Measurements from ENCODE around the gene GIMAP1. TPM values are rescaled to one million over a fixed set of nuclear protein-coding genes. Genes with fewer than 3 reads are reported as not detected.

The GIMAP1 gene
- total RNA-seq, 1 donor from 2014 or later, result 6.7 TPM

DNA sequence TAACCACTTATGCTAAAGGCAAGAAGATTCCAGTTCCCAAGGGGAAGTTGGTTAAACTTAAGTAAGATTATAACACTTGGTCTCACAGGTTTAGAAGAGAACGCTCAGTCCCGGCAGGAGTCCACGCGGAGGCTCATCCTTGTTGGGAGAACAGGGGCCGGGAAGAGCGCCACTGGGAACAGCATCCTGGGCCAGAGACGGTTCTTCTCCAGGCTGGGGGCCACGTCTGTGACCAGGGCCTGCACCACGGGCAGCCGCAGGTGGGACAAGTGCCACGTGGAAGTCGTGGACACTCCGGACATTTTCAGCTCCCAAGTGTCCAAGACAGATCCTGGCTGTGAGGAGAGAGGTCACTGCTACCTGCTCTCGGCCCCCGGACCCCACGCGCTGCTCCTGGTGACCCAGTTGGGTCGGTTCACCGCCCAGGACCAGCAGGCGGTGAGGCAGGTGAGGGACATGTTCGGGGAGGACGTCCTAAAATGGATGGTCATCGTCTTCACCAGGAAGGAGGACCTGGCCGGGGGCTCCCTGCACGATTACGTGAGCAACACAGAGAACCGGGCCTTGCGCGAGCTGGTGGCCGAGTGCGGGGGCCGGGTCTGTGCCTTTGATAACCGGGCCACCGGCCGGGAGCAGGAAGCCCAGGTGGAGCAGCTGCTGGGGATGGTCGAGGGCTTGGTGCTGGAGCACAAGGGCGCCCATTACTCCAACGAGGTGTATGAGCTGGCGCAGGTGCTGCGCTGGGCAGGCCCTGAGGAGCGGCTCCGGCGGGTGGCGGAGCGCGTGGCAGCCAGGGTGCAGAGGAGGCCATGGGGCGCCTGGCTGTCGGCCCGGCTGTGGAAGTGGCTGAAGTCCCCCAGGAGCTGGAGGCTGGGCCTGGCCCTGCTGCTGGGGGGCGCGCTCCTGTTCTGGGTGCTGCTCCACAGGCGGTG is 3.8 kb downstream of the GIMAP1 start:
- intact Hi-C loops (cut with micrococcal nuclease), result no loop called here
- DNase-seq (no peak), ATAC-seq (no peak)

DNA sequence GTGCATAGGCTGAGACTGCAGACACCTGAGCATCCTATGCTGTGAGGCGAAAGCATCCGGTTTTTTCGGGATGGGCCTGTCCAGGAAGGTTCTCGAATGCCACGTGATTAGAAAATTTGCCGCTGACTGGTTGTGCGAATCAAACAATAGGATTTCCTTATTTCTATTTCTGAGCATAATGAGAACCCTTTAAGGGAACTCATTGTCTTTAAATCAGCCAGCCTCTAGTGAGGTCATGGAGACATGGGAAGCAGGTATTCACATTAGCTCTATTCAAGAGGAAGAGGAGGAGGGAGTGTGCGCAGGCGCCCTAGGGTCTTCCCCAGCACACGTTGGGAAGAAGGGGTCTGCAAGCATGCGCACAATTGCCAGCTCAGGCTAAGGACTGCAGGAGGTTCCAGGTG is 5.6 kb downstream of the GIMAP1 start:
- no peak for DNase-seq
- peak; percentile 66 for ATAC-seq
- intact Hi-C loops (cut with micrococcal nuclease), result no loop called here

DNA sequence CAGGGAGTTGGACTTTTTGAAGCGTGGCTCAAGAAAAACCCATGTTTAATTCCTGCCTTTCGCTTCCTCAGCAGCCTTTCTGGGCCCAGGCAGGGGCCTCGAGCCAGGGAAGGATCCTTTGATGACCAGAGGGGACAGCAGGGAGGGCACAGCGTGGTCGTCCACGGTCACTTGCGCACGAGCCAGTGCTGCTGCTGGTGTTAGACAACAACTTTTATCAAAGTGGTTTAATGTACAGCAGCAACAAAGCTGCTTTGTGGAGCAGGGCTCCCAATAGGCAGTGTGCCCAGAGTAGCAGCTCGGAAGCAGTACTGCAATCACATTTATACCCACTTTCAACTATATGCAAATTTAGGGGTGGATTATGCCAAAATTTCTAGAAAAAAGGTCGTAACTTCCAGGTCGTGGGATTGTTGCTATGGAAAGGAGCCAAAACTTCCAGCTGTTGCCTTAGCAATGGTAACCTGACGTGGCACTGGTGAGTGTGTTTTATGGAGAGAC is 6.1 kb downstream of the GIMAP1 start:
- DNase-seq (no peak), ATAC-seq (no peak)
- intact Hi-C loops (cut with micrococcal nuclease), result no loop called here

DNA sequence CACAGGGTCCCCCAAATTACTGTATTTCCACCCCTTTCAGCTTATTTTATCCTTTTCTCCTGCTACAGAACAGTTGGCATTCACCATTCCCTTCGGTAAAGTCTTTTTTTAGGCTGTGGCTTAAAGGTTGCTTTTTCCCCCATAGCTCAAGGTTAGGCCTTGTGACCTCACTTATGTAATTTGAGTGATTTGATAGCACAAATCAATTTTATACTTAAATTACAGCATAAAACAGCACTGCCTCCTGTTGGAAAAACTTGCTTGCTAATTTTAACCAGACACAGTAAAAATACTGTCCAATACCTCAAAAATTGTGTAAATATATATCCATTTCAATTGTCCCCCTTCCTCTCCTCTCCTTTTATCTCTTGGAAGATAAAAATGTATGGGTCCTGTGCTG is 7.1 kb downstream of the GIMAP1 start:
- DNase-seq, result no peak
- no peak for ATAC-seq
- intact Hi-C loops (cut with micrococcal nuclease), result no loop called here

DNA sequence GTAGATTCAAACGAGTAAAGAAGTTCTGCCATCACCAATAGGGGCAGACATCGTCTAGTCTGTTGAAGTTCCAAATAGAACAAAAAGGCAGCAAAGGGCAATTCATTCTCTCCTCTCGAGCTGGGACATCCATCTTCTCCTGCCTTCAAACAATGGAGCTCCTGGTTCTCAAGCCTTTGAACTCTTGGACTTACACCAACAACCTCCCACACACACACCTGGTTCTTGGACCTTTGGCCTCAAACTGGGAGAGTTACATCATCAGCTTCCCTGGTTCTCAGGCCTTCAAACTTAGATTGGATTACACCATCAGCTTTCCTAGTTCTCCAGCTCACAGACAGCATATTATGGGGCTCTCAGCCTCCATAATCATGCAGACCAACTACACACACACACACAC is 11.0 kb downstream of the GIMAP1 start:
- ATAC-seq (no peak), DNase-seq (no peak)
- intact Hi-C loops (cut with micrococcal nuclease), result no loop called here

DNA sequence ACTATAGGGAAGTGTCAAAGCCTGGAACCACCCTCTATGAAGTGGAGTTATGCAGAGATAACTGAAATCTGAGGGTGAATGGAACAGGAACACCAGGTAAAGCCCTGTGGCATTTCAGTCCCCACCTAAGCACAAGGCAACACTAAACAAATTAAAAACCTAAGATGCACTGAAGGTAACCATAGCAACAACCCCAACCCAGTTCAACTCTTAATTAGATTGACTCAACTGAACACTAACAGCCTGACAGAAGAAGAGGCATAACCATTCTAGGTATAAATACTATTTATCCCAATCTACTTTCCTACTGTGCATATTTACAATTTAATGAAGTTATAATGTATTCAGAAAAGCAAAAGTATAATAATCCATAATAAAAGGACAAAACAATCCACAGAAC is 11.6 kb downstream of the GIMAP1 start:
- DNase-seq, result no peak
- intact Hi-C loops (cut with micrococcal nuclease), result no loop called here
- ATAC-seq, result no peak

DNA sequence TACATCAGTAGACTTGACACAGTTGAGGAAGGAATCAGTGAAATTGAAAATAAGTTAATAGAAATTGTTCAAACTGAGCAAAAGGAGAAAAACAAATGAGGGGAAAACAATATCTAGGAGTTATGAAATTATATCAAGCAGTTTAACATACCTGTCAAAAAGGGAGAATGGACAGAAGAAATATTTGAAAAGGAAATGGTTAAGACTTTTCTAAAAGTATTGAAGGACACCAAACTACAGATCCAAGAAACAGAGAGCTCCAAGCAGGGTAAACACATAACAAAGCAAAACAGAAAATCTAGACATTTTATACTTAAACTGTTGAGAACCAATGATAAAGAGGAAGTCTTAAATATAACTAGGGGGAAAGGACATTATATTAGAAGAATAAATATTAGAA is 12.2 kb downstream of the GIMAP1 start:
- DNase-seq (no peak), ATAC-seq (no peak)
- intact Hi-C loops (cut with micrococcal nuclease), result no loop called here

DNA sequence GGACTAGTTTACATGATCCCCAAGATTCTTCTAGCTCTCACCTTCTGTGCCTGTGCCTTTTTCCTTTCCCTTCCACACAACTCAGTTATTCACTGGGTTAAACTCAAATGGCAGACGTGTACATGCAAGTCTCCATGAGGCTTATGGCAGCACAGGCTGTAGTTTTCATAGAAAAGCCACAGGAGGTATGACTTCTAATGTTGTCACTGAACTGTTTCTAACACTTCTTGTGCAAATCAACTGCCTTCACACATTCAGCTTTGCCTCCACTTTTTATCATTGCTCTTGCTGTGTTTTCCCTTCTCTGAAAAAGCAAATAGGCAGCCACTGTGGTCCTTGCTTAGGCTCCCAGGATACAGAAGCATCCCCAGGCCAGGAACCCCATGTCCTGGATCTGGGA is 15.5 kb downstream of the GIMAP1 start:
- DNase-seq, result no peak
- intact Hi-C loops (cut with micrococcal nuclease), result loop anchor here (10.0 kb wide), 1 partner anchor 277 kb away; the partner anchor contains the start of gene GIMAP8
- no peak for ATAC-seq

DNA sequence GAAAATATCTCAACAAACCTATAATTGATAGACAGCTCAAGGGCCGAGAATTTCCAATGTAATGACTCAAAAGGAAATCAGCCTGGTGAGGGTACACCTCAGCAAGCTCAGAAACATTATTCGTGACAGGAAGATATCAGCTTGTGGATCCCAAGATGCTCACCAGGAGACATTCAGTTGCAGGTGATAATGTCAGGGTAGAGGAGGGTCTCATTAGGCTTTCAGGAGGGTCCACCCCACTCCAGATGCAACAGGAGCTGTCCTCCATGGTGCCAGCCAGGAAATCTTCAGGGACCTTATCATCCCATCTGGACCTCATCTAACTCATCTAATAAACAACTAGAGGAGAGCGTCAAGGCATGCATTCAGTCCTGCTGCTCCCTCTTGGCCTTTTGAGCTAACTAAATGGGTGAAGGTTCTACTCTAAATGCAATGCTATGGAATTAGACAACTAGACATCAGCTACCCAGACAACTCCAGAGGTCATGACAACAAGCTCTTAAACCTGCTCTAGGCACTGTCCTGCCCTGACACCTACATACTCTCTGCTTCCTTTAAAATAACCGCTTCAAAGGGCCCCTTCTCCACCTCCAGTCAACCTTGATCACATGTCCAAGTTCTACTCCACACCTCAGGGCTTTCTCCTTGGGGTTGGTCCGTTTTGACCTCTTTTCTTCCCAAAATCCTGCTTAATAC is 16.5 kb downstream of the GIMAP1 start:
- intact Hi-C loops (cut with micrococcal nuclease), result loop anchor here (10.0 kb wide), 1 partner anchor 278 kb away; the partner anchor contains the start of gene GIMAP8
- DNase-seq, result no peak
- ATAC-seq, result no peak

DNA sequence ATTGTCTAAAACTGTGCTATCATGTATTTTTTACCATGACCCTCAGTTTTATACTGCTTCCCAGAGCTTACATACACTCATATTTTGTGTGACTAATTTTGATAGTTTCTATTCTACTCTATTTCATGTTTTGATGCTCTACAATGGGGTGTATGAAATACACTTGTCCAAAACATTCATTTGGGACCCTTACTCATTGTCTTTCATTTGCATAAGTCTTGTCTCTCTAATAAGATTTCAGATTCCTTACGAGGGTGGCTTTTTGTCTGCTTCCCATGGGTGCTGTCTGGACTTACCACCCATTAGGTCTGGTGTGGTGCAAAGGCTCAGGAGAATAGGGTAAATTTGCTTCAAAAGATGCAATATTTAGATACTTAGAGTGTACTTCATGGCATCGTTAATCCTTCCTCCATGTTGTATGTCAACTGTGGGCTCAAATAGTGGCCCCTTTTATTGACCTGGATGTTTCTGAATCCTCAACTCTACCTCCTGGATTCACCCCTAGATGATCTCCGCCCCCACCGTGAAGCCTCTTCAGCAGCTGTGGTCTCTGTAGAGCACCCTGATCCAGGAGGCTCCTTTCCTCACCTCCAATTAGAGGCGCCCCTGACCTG is 17.2 kb downstream of the GIMAP1 start:
- DNase-seq, result no peak
- no peak for ATAC-seq
- intact Hi-C loops (cut with micrococcal nuclease), result loop anchor here (10.0 kb wide), 1 partner anchor 279 kb away; the partner anchor contains the start of gene GIMAP8

DNA sequence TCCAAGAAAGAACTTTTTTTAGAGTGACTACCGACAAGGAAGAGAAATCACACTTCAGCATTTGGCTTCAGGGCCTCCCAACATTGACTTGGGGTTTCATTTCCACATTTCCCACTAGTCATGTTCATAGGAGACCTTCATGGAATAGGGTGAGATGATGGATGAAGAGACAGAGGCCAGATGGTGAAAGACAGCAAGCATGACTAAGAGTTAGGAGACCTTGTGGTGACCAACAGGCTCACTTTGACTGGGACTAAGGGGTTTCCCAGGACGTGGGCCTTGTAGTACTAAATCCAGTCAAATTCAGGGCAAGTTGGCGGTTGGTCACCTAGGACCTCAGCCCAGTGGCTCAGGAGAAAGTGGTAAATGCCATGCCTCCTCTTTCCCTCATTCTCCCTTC is 17.8 kb downstream of the GIMAP1 start:
- no peak for DNase-seq
- intact Hi-C loops (cut with micrococcal nuclease), result loop anchor here (10.0 kb wide), 1 partner anchor 279 kb away; the partner anchor contains the start of gene GIMAP8
- ATAC-seq, result no peak

DNA sequence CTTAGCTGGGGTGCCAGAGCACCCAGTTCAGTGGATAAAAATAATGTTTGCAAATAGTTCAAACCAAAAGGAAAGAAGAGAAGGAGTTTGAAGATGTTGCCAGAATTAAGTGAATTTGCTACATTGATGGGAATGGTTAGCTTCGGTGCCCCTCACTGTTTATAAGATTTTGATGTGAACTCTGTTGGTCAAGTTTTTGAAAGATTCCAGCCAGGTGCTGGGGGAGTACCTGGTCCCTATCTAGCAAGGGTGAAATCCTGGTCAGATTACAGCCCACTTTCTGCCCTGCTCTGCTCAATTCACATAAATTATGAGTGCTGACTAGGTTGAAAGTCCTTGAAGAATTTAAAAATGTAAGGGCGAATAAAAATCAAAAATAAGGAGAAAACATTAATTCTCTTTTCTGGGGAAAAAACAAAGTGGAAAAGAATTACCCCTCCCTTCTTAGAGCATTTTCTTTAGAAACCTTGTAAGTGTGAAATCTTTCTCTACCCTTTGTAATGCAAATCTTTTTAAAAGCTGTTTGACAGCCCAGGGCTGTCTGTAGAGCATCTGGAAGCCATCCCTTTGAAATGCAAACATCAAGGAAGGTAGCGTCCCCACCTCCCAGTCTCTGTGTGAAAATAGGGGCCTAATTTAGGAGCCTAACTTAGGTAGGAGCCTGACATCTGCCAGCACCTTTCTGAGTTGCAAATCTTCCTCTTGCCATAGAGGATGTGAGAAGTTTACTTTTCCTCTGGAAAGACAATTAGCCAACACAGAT is 19.4 kb downstream of the GIMAP1 start:
- DNase-seq (no peak), ATAC-seq (no peak)
- intact Hi-C loops (cut with micrococcal nuclease), result loop anchor here (10.0 kb wide), 1 partner anchor 281 kb away; the partner anchor contains the start of gene GIMAP8

DNA sequence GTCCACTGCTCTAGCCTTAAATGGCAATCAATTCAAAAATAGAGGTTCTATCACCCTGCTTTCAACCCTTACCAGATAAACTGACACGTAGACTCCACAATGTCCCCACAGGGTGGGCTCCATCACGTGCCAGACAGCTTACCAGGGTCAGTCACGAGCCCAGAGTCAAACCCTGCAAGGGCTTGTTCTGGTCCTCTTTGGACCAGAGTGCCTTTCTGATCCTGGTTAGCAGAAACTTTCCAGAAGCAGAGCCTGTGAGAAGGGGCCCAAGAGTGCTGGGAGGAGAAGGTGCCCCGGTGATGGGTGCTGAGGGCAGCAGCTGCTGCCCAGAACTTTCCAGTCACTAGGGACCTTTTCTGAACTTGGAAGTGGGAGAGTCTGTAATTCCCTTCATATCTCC is 20.5 kb downstream of the GIMAP1 start:
- DNase-seq, result no peak
- ATAC-seq, result no peak
- intact Hi-C loops (cut with micrococcal nuclease), result loop anchor here (10.0 kb wide), 1 partner anchor 282 kb away; the partner anchor contains the start of gene GIMAP8

DNA sequence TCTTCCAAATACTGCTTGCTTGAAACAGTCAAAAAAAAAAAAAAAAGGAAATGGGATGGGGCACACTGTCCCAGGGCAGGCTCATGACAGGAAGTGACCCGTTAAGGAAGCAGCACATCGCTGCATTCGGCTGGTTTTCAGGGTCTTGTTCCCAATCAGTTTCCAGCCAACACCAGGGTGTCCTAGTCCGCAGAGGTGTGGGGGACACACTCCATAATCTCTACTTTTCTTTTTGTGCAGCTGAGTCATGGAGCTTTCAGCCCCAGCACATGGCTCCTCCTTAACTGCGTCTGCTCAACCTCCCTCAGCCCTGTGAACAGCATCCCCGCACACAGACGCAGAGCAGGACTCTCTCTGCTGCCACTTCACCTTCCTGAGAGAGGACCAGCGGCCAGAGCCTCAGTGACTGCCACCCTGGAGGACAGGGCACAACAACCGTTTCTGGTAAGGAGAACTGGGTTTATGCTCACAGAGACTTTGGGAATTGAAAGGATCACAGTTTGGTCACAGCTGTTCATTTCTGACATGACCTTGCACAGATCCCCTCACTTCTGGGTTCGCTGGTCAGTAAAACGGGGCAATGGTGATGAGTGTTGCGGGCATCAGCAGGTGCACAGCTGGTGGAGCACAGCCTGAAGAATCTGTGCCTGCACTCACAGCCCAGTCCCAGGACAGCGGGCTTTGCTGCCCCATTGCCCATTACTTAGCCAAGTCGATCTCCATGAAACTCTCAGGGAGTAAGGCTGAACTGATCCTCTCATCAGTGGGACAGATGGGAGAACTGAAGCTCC is 21.0 kb downstream of the GIMAP1 start, which contains the start of gene GIMAP5:
TSS of gene GIMAP5 (plus strand) at position 154 of the 791 bp plus-strand sequence. CDS start 3,467 bp downstream, outside the sequence.
- intact Hi-C loops (cut with micrococcal nuclease), result loop anchor here (10.0 kb wide), 1 partner anchor 283 kb away; the partner anchor contains the start of gene GIMAP8
- DNase-seq (peak; percentile 43), ATAC-seq (peak; percentile 75)

DNA sequence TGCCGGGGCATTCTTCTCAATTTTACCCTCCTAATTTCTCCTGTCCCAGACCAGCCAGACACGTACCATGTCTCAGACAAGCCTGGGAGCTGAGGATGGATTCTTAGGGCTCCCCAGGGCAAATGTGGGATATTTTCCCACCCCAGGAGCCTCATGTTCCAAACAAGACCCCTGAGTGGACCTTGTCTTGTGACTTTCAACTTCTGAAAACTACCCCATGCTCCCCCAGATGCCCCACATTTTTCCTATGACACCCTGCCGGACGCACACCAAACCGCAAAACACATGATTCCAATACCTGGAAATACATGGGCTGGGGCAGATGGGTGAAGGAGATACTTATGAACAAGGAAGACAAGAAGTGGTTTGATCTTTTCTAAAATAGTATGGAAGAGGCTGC is 21.7 kb downstream of the GIMAP1 start:
- DNase-seq (no peak), ATAC-seq (peak; percentile 11)
- intact Hi-C loops (cut with micrococcal nuclease), result loop anchor here (10.0 kb wide), 1 partner anchor 283 kb away; the partner anchor contains the start of gene GIMAP8

DNA sequence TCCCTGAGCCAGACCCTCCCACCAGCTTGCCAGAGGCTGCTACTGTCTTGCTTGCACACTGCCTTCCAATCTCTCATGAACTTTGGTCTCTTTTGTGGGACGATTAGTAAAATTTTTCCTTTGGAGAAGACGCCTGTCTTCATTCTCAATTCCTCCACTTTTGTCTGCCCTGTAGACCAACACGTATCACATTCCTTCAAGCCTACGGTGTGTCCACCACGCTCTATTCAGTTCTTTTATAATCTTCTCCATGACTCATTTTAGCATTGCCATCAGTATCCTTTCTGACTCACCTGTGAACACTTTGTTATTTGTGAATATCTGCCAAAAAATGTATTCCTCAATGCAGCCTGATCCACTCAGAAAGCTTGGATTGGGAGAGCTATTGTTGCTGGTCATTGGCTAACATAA is 22.2 kb downstream of the GIMAP1 start:
- intact Hi-C loops (cut with micrococcal nuclease), result loop anchor here (10.0 kb wide), 1 partner anchor 284 kb away; the partner anchor contains the start of gene GIMAP8
- peak; percentile 6 for ATAC-seq
- no peak for DNase-seq

DNA sequence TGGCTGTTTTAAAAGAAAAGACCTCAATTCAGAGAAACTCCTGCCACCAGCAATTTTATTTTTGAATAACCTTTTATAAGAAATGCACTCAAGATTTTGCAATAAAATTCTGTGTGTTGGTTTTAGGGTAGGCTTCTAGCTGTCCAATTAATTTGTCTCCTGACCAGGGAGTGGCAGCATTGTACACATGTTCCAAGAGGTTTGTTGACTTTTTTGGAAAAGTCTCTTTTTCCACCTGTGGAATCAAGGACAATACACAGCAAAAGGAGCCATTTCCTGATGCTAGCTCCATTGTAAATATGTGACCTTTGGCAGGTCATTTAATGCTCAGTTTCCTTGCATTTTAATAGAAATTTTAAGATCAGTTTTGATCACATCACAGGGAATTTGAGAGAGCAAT is 22.6 kb downstream of the GIMAP1 start:
- peak; percentile 39 for ATAC-seq
- intact Hi-C loops (cut with micrococcal nuclease), result loop anchor here (10.0 kb wide), 1 partner anchor 284 kb away; the partner anchor contains the start of gene GIMAP8
- no peak for DNase-seq

Data from left ventricle myocardium superior (tissue), 1 donor.